H9 (cell line): ENCODE data around the gene LSM7. TPM values are rescaled to one million over a fixed set of nuclear protein-coding genes. Genes with fewer than 3 reads are reported as not detected.

Source experiments
- DNase-seq: peaks from one replicate; pipeline ENCODE4 v3.0.0-alpha.2; 2017
- H2AFZ ChIP-seq: one replicate; pipeline ENCODE4 v1.6.1; 2013; ENCODE audit warnings: mild to moderate bottlenecking, low read length, control low read depth, moderate library complexity
- H2AK5ac ChIP-seq: 2 replicates; pipeline ENCODE4 v1.6.1; 2013; ENCODE audit warnings: low read length, control low read depth, mixed read lengths; ENCODE audit not compliant: insufficient read length
- H2BK120ac ChIP-seq: one replicate; pipeline ENCODE4 v1.6.1; 2013; ENCODE audit warnings: low read depth, mild to moderate bottlenecking, low read length, control low read depth, inconsistent platforms; ENCODE audit not compliant: poor library complexity, severe bottlenecking
- H2BK12ac ChIP-seq: 2 replicates; pipeline ENCODE4 v1.6.1; 2013; ENCODE audit warnings: low read length, control low read depth, mixed read lengths, low read depth; ENCODE audit not compliant: insufficient read length
- H2BK15ac ChIP-seq: 2 replicates; pipeline ENCODE4 v1.6.1; 2013; ENCODE audit warnings: low read depth, low read length, control low read depth
- H2BK20ac ChIP-seq: one replicate; pipeline ENCODE4 v1.6.1; 2013; ENCODE audit warnings: low read depth, mild to moderate bottlenecking, low read length, control low read depth, inconsistent platforms; ENCODE audit not compliant: poor library complexity, severe bottlenecking
- H2BK5ac ChIP-seq: 2 replicates; pipeline ENCODE4 v1.6.1; 2013; ENCODE audit warnings: low read length, control low read depth, mixed read lengths; ENCODE audit not compliant: insufficient read length
- H3K14ac ChIP-seq: 2 replicates; pipeline ENCODE4 v1.6.1; 2013; ENCODE audit warnings: low read length, control low read depth; ENCODE audit not compliant: insufficient read depth
- H3K18ac ChIP-seq: 2 replicates; pipeline ENCODE4 v1.6.1; 2013; ENCODE audit warnings: low read depth, mild to moderate bottlenecking, mixed read lengths, low read length, control low read depth; ENCODE audit not compliant: insufficient read length
- H3K23ac ChIP-seq: 2 replicates; pipeline ENCODE4 v1.6.1; 2013; ENCODE audit warnings: low read length, control low read depth, mixed read lengths, low read depth; ENCODE audit not compliant: insufficient read length
- H3K23me2 ChIP-seq: 2 replicates; pipeline ENCODE4 v1.6.1; 2013; ENCODE audit warnings: low read depth, mild to moderate bottlenecking, mixed read lengths, low read length, control low read depth; ENCODE audit not compliant: insufficient read length, poor library complexity, severe bottlenecking
- H3K27ac ChIP-seq: 2 replicates; pipeline ENCODE4 v1.5.1; 2013; ENCODE audit warnings: low read length, control low read depth, mixed read lengths, low read depth; ENCODE audit not compliant: insufficient read length
- H3K27me3 ChIP-seq: 2 replicates; pipeline ENCODE4 v1.6.1; 2013; ENCODE audit warnings: low read length, control low read depth, inconsistent platforms; ENCODE audit not compliant: insufficient read depth
- H3K4ac ChIP-seq: 2 replicates; pipeline ENCODE4 v1.6.1; 2013; ENCODE audit warnings: low read depth, mild to moderate bottlenecking, control low read depth, inconsistent platforms, low read length, moderate library complexity
- H3K4me1 ChIP-seq: 2 replicates; pipeline ENCODE4 v1.6.1; 2013; ENCODE audit warnings: low read length, control low read depth, inconsistent platforms; ENCODE audit not compliant: insufficient read depth
- H3K4me2 ChIP-seq: 2 replicates; pipeline ENCODE4 v1.6.1; 2013; ENCODE audit warnings: low read length, control low read depth, mixed read lengths; ENCODE audit not compliant: insufficient read length, insufficient read depth
- H3K56ac ChIP-seq: 2 replicates; pipeline ENCODE4 v1.6.1; 2013; ENCODE audit warnings: low read depth, mild to moderate bottlenecking, mixed read lengths, low read length, control low read depth; ENCODE audit not compliant: insufficient read length
- H3K79me1 ChIP-seq: 2 replicates; pipeline ENCODE4 v1.6.1; 2013; ENCODE audit warnings: low read depth, mild to moderate bottlenecking, moderate library complexity, low read length, control low read depth, inconsistent platforms; ENCODE audit not compliant: insufficient read depth, poor library complexity, severe bottlenecking
- H3K79me2 ChIP-seq: 2 replicates; pipeline ENCODE4 v1.6.1; 2013; ENCODE audit warnings: low read length, control low read depth, inconsistent platforms; ENCODE audit not compliant: insufficient read depth
- H3K9ac ChIP-seq: 2 replicates; pipeline ENCODE4 v1.6.1; 2013; ENCODE audit warnings: low read length, control low read depth, mixed read lengths; ENCODE audit not compliant: insufficient read length; ENCODE audit errors: extremely low read depth
- H3K9me3 ChIP-seq: one replicate; pipeline ENCODE4 v1.6.1; 2013; ENCODE audit warnings: low read depth, low read length, inconsistent platforms; ENCODE audit not compliant: control insufficient read depth
- H3T11ph ChIP-seq: one replicate; pipeline ENCODE4 v1.6.1; 2013; ENCODE audit warnings: mild to moderate bottlenecking, low read length, control low read depth, inconsistent platforms
- H4K20me1 ChIP-seq: one replicate; pipeline ENCODE4 v1.6.1; 2013; ENCODE audit not compliant: control insufficient read depth, insufficient read length, insufficient read depth
- H4K5ac ChIP-seq: 2 replicates; pipeline ENCODE4 v1.6.1; 2013; ENCODE audit warnings: low read depth, mild to moderate bottlenecking, mixed read lengths, low read length, control low read depth; ENCODE audit not compliant: insufficient read length
- H4K8ac ChIP-seq: replicated peaks from 2 replicates; pipeline ENCODE4 v1.6.1; 2013; ENCODE audit warnings: low read length, control low read depth, mixed read lengths, low read depth; ENCODE audit not compliant: insufficient read length
- H4K91ac ChIP-seq: 2 replicates; pipeline ENCODE4 v1.6.1; 2013; ENCODE audit warnings: low read depth, mild to moderate bottlenecking, moderate library complexity, mixed read lengths, low read length, control low read depth; ENCODE audit not compliant: insufficient read length
- H3K27ac Mint-ChIP-seq, 3 experiments: 2 replicates in 2 of 3; 3 replicates in 1 of 3; pipeline ENCODE4 v1.8.0; 2020 to 2021; ENCODE audit warnings: mixed read lengths in 3 of 3, mild to moderate bottlenecking in 1 of 3, moderate library complexity in 1 of 3
- H3K27me3 Mint-ChIP-seq: 2 replicates; pipeline ENCODE4 v1.8.0; 2021; ENCODE audit warnings: low read depth, mild to moderate bottlenecking, moderate library complexity, mixed read lengths
- H3K36me3 Mint-ChIP-seq, 3 experiments: 2 replicates in 2 of 3; 3 replicates in 1 of 3; pipeline ENCODE4 v1.8.0; 2020 to 2021; ENCODE audit warnings: low read depth in 3 of 3, mixed read lengths in 3 of 3; ENCODE audit not compliant: insufficient read depth in 1 of 3
- H3K4me1 Mint-ChIP-seq, 2 experiments: 2 replicates each; pipeline ENCODE4 v1.8.0; 2020; ENCODE audit warnings: mixed read lengths in 2 of 2
- H3K4me3 Mint-ChIP-seq, 2 experiments: 2 replicates in 1 of 2; 3 replicates in 1 of 2; pipeline ENCODE4 v1.8.0; 2020 to 2021; ENCODE audit warnings: mild to moderate bottlenecking in 2 of 2, mixed read lengths in 2 of 2, moderate library complexity in 1 of 2
- H3K9me3 Mint-ChIP-seq, 2 experiments: 2 replicates in 1 of 2; 3 replicates in 1 of 2; pipeline ENCODE4 v1.8.0; 2020; ENCODE audit warnings: mild to moderate bottlenecking in 2 of 2, mixed read lengths in 2 of 2, moderate library complexity in 1 of 2
- WGBS: extraction: QIAGEN DNeasy Blood & Tissue Kit; methylation state at CpG from one replicate; pipeline ENCODE4 v1.1.7; 2013; ENCODE audit warnings: missing lambda C conversion rate, low lambda C conversion rate, mixed read lengths; ENCODE audit not compliant: insufficient read length; ENCODE audit errors: extremely low coverage; 5-methylcytosine and 5-hydroxymethylcytosine counted together
- total RNA-seq: library from RNA; stranded (reverse); gene quantifications from 2 replicates; pipeline ENCODE4 v1.2.1, GENCODE V29; 2021
- TF ChIP-seq, protein P1 (sequence below): fragments of 200-600 bp; sonication (generic); conservative IDR thresholded peaks from 3 replicates; pipeline ENCODE4 v1.8.0; 2021; ENCODE audit warnings: antibody characterized with exemption, mild to moderate bottlenecking

Gene LSM7
- total RNA-seq, 1 experiment from 2014 or later, result 187 TPM

DNA sequence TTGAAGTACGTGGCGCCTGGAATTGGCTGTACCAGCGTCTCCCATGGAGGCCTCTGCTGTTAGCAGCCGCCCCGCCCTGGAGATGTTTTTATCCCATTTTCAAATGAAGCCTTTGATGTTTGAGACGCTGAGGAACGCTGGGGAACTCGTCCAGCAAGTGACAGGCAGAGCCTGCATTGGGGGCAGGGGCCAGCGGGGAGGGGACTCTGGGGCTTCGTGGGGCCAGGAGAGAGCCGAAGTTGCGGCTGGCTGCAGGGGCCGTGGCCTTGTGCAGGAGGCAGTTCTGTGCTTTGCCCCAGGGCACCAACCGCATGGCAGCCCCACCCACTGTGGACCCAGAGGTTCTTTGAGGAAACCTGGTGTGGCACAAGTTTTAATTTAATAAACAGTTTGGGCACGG, 13.6 kb upstream of the LSM7 start:
- H3K56ac ChIP-seq, result no peak overlapping the region
- no peak overlapping the region for H3K4me2 ChIP-seq
- Mint-ChIP-seq H3K9me3 (no peaks in the 10 kb centered on the region), H3K4me3 (no peak overlapping the region), H3K36me3 (peaks cover 1 to 14% (median 11%) of the 10 kb centered on the region in 3 experiments; a peak in 5 of 7 replicates), H3K4me1 (peaks cover 3 to 8% of the 10 kb centered on the region in 2 experiments), H3K27me3 (no peaks in the 10 kb centered on the region), H3K27ac (no peak overlapping the region)
- H3K79me2 ChIP-seq, result no peaks in the 10 kb centered on the region
- H4K8ac ChIP-seq, result no peak overlapping the region
- no peak overlapping the region for H3K14ac ChIP-seq
- no peak overlapping the region for H4K91ac ChIP-seq
- no peak overlapping the region for H2AK5ac ChIP-seq
- no peak overlapping the region for H3T11ph ChIP-seq
- DNase-seq, result no peak
- H3K27ac ChIP-seq, result no peak overlapping the region
- H2BK15ac ChIP-seq, result no peak overlapping the region
- H4K5ac ChIP-seq, result no peak overlapping the region
- no peaks in the 10 kb centered on the region for H3K4me1 ChIP-seq
- no peaks in the 10 kb centered on the region for H4K20me1 ChIP-seq
- no peak overlapping the region for H2BK120ac ChIP-seq
- H3K4ac ChIP-seq, result no peak overlapping the region
- H3K9me3 ChIP-seq, result no peaks in the 10 kb centered on the region
- TF ChIP-seq, protein P1, sequence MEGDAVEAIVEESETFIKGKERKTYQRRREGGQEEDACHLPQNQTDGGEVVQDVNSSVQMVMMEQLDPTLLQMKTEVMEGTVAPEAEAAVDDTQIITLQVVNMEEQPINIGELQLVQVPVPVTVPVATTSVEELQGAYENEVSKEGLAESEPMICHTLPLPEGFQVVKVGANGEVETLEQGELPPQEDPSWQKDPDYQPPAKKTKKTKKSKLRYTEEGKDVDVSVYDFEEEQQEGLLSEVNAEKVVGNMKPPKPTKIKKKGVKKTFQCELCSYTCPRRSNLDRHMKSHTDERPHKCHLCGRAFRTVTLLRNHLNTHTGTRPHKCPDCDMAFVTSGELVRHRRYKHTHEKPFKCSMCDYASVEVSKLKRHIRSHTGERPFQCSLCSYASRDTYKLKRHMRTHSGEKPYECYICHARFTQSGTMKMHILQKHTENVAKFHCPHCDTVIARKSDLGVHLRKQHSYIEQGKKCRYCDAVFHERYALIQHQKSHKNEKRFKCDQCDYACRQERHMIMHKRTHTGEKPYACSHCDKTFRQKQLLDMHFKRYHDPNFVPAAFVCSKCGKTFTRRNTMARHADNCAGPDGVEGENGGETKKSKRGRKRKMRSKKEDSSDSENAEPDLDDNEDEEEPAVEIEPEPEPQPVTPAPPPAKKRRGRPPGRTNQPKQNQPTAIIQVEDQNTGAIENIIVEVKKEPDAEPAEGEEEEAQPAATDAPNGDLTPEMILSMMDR, result no peak
- no CpG with 5 or more reads among the region's 15 CpGs for WGBS
- H3K9ac ChIP-seq, result no peak overlapping the region
- H2BK12ac ChIP-seq, result no peak overlapping the region
- H3K23ac ChIP-seq, result no peak overlapping the region
- no peaks in the 10 kb centered on the region for H3K79me1 ChIP-seq
- no peaks in the 10 kb centered on the region for H3K27me3 ChIP-seq
- no peaks in the 10 kb centered on the region for H3K23me2 ChIP-seq
- H2BK20ac ChIP-seq, result no peak overlapping the region
- H2AFZ ChIP-seq, result no peak overlapping the region
- no peak overlapping the region for H2BK5ac ChIP-seq
- no peak overlapping the region for H3K18ac ChIP-seq
